UCSD-AML1 (cell line): ENCODE results near the gene SPINK9.
A peak's percentile ranks its signal among the peaks of the same experiment; 100 is the strongest.

Experiments used
- DNase-seq: peaks from one replicate; lab custom pipeline; 2025; ENCODE audit not compliant: unreplicated experiment; lab: John Stamatoyannopoulos, UW

SPINK9 gene

DNA sequence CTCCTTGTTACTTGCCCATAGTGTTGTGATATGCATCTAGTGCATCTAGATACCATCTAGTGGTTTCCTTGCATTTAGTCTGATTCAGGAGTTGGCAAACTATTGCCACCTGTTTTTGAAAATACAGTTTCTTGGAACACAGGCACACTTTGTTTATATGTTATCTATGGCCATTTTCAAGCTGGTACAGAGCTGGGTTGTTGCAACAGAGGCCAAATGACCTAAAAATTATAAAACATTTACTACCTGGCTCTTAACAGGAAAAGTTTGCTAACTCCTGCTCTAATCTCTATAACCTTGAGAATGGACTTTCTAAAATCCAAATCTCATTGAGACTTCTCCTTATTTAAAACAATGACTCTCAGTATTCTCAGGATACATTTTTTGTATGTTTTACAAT is 29.0 kb downstream of the SPINK9 start:
- no peak for DNase-seq

DNA sequence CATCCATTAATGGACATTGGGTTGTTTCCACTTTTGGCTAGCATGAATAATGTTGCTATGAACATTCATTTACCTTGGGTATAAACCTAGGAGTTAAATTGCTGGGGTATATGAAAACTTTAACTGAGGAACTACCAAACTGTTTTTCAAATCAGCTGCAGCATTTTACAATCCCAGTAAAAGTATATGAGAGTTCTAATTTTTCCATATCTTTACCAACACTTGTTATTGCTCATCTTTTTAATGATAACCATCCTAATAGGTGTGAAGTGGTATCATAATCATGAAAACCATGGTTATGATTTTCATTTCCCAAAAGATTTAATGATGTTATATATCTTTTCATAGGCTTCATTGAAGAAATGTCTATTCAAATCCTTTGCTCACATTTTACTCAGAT is 32.9 kb downstream of the SPINK9 start:
- no peak for DNase-seq

DNA sequence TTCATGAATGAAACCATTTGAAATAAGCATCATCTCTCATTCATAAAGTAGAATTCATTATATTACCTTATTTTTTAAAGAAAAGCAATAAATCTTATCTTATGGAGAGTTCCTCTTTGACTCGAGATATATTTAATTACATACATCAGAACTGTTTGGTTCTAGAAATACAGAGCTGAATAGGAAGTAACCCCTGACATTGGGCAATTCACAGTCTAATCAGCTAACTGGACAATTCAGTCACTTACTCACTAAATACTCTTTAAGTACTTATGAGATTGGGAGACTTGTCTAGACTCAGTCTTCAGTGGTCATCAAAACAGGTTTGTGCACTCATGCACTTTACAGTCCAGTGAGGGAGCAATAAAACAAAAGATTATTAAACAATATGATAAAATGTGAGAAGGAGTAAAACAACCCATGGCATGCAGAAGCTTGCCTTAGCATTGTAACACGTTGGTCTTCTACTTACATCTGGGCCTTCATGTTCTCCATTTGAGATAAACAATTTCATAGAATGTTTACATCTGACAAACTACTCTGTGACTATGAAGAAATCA is 36.9 kb downstream of the SPINK9 start:
- no peak for DNase-seq

DNA sequence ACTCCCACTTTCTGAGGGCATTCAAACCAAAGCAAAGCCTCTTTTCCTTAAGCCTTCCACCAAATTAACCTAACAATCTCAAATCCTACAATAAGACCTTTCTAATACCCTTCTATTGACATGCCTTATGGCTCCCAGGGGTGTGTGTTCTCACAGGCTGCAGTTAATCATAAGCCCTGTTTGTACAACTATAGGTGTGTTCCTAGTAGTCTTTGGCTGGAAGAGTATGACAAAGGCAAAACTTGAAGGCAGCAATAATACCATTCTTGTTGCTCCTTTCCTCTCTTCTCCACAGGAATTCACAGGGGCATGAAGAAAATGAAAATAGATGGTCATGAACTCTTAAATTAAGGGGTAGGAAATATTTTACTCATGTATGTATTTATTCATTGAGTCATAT is 37.5 kb downstream of the SPINK9 start:
- DNase-seq: no peak

DNA sequence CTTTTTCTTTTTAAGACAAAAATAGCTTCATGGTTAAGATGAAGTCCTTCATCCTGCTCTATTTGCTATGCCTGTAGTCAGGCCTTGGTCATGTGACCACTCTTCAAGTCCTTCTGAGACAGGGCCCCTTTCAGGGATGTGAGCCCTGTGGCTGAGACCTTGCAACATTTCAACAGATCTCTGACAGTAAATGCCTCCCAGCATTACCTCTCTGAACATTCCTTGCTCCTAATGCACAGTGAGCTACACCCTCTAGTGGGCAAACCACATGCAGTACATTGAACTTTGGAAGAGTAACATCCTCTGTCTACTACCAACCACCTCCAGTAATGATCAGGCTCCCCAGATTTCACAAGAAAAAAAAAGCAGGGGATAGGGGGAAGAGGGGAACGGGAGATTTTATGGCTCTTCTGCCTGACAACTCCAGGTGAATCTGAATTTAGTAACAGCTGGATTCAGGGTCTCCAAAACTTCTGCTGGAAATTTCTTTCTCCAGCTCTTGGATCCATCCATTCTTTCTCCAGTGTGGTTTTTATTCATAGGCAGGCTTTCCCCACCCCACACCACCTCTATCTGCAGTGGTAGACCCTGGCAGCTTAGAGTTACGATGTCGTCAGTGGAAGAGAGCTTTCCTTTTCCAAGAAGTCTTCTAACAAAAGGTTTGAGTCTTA is 39.5 kb downstream of the SPINK9 start:
- peak; percentile 9 for DNase-seq

DNA sequence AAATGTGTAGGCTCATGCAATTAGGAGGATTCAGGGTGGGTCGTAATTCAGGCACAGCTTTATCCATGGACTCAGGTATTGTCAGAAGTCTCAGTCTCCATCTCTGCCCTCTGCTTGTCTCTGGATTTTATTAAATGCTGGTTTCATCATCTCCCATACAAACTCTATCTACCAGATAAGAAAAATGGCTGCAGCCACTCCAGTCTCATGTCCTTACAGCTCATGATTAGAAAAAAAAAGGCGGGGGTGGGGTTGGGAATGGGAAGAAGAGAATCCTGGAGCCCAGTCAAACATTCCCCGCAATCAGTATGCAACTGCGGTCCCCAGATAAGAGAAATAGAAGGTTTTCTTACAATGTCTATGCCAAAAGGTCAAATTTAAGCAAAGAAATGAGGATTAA is 40.8 kb downstream of the SPINK9 start:
- no peak for DNase-seq

DNA sequence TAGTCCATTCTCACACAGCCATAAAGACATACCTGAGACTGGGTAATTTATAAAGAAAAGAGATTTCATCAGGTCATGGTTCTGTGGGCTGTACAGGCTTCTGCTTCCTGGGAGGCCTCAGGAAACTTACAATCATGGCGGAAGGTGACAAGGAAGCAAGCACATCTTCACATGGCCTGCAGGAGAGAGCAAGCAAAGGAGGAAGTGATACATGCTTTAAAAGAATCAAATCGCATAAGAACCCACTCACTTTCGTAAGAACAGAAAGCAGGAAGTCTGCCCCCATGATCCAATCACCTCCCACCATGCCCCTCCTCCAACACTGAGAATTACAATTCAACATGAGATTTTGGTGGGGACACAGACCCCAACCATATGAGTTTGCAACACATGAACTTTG is 43.3 kb downstream of the SPINK9 start:
- DNase-seq: no peak

DNA sequence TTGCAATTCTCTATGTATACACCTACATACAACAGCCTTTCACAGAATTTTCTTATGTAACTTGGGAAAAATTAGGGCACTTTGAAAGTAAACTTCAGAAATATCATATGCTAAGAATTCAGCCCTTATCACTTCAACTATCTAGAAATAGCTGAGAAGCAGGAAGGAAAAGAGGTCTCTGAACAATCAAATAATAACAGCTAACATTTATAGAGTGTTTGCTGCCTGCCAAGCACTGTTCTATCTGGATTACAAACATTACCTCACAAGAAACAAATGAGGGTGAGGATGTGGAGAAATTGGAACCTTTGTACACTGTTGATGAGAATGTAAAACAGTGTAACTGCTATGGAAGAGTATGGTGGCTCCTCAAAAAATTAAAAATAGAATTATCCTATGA is 44.0 kb downstream of the SPINK9 start:
- no peak for DNase-seq

DNA sequence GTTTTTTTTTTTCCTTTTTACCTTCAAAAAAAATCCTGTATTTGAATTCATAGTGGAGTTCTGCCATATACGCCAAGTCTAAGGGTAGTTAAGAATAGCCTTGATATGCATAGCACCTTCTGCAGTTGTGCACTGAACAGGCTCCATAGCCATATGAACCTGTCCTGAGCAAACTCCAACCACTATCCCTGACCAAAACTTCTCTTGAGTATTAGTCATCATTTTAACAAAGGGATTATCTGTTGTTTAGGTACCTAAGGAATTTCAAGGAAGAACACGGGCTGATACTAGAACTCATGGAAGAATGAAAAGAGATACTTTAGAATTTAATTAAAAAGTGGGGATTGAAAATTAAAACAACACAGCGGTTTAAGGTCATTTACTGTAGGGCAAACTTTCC is 46.5 kb downstream of the SPINK9 start:
- no peak for DNase-seq

DNA sequence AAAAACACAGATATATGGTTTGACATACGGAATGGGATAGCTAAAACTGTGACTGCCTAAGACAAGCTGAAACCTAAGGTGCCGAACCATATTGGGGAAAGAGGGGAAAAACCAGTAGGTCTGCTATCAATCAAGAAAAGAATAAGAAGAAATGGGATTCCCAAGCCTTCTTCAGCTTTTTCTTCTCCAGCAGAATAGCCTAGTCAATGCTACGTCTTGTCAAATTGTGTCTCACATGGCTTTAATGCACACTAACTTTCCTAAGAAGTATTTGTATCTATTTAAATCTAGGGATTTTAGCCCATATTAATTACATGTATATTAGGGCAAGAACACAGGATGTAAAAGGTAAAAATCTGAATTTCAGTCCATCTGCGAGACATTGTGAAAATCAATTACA is 47.6 kb downstream of the SPINK9 start:
- no peak for DNase-seq

DNA sequence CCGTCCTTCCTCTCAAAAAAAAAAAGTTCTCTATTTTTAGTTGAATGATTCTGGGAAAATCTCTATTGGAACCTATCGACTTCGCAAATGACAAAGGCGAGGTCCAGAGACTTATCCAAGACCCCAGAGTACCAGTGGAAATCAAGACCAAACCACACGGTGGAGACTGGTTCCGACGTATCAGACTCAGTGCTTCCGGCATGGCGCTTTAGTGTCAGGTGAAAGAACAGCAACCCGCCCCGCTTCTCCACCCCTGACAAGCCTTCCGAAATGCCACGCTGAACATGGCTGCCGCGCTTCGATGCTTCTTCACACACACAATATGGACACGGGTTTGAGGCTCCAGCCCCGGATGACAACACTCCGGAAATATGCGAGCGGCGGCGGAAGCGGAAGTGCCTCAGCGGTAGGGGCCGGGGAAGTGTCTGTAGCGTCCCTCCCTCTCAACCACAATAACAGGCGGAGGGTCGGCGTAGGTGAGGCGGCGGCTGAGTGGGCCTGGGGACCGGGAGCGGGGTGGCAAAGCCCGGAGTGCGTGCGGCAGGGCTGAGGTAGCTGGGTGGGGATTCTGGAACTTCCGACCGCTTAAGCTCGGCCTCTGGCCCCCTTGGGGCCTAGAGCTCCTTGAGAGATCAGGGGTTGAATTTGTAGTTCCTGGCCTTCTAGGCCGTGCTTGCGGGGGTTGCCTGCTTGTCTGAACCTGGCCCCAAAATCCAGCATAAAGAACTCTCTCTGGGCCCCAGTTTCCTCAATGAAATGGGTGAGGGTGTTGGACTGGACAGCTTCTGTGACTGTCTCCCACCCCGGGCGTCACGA is 48.4 kb downstream of the SPINK9 start, which contains the start of gene FBXO38:
Gene FBXO38, plus strand, starts transcription at position 395 of the 816 bp plus-strand sequence. CDS start 10,819 bp downstream, outside the sequence.
- DNase-seq: peak; percentile 95

DNA sequence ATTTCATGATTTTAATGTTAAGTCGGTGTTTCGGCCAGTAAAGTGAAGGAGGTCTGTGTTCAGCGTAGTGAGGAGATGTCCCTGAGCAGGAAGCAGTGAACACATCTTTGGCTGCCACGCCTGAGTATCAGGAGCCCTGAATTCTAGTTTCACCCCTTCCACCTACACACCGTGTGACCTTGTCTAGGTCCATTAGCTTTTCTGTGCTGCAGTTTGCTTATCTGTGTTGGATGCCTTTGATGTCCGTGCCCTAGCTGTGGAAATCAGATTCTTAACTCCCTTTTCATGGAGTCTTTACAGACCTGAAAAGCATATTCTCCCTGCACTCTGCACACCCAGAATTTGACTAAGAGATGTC is 49.0 kb downstream of the SPINK9 start:
- DNase-seq: no peak

DNA sequence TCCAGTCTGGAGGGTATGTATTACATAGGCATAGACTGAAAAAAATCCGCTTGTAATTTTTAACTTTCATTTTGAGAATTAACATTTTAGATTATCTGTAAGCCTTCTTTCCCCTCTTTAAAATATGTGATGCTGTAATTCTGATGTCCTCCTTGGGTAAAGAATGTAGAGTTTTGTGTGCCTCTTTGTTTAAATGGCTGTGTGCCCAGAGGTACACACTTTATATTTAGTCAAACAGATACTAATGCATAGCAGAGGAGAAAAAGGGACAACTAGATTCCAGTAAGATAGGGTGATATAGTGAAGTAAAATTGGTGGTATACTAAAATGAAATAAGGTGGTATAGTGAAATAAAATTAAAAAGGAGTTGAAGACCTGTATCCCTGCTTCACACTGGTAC is 49.7 kb downstream of the SPINK9 start:
- no peak for DNase-seq

DNA sequence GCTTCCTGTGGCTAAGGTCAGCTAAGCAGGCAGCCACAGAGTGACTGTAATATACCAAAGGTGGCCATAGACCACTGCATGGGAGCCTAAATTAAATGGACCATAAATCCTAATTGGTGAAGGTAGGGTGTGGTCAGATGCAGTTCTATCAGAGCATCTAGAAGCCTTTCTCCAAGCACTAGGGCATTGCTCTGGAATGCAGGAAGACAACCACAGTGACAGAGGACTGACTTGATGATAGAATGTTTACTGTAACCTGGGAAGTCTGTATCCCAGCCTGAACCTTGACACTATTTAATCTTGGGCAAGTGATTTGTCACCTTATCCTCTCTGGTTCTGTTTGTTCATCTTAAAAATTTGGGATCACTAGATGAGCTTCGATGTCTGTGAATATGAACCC is 50.7 kb downstream of the SPINK9 start:
- DNase-seq: no peak

DNA sequence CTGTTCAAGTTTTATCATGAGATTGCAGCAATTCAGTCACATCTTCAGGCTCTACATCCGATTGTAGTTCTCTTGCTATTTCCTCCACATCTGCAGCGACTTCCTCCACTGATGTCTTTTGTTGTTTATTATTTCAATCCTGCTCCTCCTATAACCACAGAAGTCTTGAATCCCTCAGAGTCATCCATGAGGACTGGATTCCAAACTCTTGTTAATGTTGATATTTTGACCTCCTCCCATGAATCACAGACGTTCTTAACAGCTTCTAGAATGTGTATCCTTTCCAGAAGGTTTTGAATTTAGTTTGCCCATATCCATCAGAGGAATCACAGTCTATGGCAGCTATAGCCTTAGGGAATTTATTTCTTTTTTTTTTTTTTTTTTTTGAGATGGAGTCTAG is 52.0 kb downstream of the SPINK9 start:
- DNase-seq: no peak

DNA sequence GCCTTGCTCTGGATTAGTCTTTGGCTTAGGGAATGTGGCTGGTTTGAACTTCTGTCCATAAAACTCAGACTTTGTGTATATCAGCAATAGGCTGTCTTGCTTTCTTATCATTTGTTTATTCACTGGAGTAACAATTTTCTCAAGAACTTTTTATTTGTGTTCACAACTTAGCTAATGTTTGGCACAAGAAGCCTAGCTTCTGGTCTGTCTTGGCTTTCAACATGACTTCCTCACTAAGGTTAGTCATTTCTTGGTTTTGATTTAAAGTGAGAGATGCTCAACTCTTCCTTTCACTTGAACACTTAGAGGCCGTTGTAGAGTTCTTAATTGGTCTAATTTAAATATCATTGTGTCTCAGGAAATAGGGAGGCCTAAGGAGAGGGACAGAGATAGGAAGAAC is 53.3 kb downstream of the SPINK9 start:
- no peak for DNase-seq
